GM19452 (cell line): ENCODE measurements around the gene GNG7.
"Not testable (repeated sequence)": the region's sequence is repeated elsewhere in the genome, so short reads cannot be mapped to it uniquely, and the experiment has no call there.

Experiments used
- ATAC-seq: cut with Tn5 transposase; IDR thresholded peaks from one replicate; pipeline ENCODE4 v1.9.1; 2021; ENCODE audit not compliant: unreplicated experiment

The GNG7 gene

DNA sequence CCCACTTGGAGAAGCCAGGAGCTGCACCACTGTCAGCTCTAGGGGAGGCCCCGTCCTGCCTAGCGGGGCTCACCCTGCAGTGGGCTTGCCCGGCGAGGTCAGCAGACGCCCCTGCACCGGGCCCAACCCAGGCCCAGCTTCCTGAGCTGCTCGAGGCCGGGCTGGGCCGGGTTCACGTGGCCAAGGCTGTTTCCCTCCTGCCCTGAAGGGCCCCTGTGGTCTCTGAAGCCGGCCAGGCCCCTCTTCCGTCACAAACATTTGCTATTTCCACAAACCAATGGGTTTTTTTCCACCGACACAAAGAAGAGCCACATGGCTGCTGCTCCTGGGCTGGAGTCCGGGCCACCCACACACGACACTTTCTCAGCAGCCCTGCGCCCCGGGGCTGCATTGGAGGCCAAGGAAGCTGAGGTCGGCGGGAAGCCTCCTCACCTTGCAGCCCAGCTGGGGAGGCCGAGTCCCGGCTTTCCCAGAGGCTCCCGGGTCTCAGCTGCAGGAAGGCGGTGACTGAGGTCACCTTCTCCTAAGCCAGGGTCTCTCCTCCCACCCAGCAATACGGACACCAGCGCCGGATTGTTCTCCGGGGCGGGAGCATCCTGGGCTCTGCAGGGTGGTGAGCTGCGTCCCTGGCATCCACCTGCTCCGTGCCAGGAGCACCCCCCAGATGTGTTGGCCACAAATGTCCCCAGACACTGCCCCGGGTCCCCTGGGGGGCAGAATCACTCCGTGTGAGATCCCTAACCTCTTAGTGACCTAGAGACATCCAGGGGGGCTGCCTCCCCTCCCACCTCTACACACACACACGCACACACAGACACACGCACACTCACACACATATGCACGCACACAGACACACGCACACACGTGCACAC lies 146.0 kb downstream of the GNG7 start:
- ATAC-seq = no peak

DNA sequence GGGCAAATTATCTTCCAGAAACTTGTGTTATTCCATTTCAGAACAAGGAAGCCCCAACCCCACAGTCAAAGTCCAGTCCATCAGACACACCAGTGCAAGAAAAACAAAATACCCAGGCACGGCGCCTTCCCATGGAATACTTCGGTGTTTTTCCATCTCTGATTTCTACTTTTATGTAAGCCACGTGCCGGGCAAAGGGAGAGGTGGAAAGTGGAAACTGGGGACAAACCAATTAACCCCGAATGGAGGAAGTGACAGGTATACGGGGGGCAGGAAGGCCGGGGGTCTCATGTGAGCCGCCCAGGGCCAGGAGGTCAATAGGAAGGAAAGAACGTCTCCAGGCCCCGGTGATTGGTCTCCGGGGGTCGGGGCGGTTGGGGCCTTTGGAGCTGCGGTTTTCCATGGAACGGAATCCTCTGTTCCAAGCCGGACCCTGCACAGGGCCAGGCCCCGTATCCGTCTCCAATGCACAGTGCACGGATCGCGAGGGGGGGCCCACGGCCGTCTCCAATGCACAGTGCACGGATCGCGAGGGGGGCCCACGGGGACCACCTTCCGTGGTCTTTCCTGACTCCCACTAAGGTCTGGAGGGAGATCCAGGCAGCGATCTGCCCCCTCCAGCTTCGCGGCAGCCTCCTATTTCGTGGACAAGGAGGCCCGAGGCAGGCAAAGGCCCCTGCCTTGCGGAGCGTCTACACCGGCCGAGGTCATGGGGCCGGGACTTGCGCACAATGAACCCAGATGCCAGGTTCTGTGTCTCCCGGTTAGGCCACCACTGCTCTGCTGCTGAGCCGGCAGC lies 146.9 kb downstream of the GNG7 start:
- ATAC-seq = no peak

DNA sequence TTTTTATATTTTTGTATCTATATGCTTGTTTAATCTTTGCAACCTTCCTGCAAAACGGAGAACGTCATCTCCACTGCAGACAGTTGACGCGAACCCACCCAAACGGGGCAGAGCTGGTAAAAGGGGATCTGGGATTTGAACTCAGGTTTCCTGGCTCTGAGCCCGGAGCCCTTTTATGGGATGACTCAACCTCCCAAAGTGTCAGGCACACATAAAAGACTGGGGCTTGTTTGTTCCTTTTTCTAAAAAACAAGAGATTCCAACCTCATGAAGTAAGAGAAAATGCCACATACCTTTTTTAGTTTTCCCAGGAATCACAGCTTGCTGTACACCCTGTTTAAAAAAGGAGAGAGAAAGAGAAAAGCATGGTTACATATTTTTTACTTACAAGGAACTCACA lies 147.6 kb downstream of the GNG7 start:
- ATAC-seq = no peak

DNA sequence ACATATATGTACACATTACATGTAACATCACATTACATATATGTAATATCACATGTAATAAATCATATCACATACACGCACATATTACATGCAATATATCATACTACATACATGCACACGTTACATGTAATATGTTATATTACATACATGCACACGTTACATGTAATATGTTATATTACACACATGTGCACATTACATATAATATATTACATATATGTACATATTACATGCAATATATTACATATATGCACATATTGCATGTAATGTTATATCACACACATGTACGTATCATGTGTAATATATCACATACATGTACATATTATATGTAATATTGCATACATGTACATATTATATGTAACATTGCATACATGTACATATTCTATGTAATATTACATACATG lies 149.0 kb downstream of the GNG7 start:
- ATAC-seq = no peak

DNA sequence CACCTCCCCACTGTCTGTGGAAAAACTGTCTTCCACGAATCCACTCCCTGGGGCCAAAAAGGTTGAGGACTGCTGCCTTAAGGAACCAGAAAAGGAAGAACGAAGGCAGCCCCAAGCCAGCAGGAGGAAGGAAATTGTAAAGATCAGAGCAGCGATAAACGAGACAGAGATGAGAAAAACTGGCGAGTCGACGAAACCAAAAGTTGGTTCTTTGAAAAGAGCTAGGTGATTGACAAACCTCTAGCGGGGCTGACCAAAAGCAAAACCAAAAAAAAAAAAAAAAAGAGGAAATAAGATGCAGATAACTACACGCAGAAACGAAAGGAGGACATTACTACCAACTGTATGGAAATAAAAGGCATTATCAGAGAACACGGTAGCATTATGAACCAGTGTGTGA lies 149.6 kb downstream of the GNG7 start:
- ATAC-seq = peak; percentile 71

DNA sequence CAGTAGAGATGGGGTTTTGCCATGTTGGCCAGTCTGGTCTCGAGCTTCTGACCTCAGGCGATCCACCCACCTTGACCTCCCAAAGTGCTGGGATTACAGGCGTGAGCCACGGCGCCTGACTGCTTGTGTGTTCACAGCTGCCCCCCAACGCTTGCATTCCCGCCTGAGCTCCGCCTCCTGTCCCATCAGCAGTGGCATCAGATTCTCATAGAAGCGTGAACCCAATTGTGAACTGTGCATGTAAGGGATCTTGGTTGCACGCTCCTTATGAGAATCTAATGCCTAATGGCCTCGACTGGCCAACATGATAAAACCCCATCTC lies 150.7 kb downstream of the GNG7 start:
- no peak for ATAC-seq

DNA sequence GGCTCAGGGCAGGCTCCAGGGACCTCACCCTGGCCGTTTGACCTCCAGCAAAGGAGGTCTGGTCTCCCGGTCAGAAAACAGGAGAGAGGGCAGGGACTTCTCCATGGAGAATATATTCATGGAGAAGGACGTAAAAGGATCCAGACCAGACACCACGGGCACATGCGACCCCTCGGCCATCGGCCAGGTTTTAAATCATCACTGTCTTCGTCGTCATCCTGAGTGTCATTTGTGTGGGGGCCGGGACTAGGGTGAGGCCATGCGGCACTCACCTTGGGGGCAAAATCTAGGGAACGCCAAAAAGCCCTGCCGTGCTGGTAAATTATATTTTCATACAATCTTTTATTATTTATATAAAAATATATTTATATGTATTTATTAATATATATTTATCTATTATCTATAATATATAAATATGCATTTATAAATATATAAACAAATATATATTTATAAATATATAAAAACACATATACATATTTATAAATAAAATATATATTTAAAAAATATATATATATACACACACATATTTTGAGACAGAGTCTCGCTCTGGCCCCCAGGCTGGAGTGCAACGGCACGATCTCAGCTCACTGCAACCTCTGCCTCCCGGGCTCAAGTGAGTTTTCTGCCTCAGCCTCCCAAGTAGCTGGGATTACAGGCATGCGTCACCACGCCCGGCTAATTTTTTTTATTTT lies 151.2 kb downstream of the GNG7 start:
- ATAC-seq = no peak

DNA sequence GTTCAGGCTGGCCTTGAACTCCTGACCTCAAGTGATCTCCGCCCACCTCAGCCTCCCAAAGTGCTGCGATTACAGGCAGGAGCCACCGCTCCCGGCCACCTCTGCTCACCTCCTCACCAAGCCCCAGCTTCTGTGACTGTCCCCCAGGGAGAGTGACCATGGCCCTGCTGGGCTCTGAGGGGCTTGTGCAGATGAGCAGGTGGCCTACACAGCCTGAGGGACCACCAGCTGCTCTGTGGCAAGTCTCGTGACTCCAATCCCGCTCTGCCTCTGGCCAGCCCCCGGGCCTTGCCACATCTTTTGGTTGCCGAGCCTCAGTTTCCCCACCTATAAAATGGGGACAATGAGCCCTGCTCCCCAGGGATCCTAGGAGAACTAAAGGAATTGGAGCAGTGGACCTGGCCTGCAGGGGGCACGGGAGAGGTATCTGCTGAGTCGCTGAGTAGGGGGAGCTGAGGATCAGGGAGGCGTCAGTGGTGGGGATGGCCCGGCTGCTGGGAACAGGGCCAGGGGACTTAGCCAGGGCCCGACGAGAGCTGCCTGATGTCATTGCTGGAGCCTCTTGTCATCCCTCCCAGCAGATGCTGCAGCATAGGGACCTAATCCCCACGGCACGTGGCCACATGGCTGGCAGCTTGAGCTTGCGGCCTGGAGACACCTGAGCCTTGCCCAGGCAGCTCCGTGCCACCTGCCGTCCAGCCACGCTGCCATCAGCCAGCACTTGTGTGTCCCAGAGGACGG lies 151.9 kb downstream of the GNG7 start:
- ATAC-seq = no peak

DNA sequence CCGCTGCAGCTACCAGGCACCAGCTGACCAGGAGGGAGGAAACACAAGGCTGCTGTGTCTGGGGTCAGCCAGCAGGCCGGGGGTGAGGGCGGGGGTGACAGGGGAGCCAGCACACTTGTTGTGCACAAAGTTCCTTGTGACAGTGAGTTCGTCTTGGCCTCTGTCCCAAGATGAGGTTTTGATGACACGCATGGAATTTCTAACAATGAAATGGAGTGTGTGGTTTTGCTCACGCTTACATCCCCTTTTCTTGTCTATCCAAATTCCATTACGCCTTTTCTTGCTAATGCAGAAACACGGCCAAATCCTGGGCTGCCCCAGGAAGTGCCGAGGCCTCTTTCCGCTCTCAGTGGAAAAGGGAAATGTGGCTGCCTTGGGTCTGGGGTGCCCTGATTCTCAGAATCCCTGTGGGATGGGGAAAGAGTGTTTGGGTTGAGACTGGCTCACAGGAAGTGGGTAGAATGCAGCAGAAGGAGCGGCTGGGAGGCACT lies 152.7 kb downstream of the GNG7 start:
- no peak for ATAC-seq

DNA sequence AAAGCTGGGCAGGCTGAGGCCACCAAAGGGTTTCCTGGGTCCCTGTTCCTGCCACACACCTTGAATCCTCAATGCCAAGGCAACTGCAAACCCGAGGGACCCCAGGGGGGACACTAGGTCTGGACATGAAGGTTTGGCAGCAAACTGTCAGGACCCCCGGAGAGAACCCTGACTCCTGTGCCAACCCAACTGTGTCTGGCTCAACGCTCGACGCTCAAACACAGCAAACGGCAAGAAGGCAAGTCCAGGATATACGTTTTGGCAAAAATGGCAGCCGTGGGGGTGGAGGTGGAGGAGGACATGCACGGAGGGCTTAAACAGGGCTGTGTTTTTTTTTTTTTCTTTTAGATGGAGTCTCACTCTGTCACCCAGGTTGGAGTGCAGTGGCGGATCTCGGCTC lies 153.5 kb downstream of the GNG7 start:
- no peak for ATAC-seq

DNA sequence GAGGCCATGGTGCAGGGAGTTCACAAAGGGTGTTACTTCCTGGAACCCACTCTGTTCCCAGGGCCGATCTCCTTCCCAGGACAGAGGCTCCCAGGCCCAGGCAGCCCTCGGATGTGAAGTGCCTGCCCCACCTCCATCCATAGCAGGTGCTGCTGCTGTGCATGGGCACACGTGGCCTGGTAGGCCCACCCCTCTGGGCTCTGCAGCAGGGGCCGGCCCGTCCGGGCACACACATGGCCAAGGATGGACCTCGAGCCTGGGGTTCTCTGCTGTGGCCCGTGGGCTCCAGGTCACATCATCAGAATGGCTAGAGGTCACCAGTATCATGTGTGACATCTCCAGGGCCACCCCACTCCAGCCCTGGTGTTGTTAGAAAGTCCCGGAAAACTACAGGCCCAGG lies 154.8 kb downstream of the GNG7 start:
- ATAC-seq = no peak

DNA sequence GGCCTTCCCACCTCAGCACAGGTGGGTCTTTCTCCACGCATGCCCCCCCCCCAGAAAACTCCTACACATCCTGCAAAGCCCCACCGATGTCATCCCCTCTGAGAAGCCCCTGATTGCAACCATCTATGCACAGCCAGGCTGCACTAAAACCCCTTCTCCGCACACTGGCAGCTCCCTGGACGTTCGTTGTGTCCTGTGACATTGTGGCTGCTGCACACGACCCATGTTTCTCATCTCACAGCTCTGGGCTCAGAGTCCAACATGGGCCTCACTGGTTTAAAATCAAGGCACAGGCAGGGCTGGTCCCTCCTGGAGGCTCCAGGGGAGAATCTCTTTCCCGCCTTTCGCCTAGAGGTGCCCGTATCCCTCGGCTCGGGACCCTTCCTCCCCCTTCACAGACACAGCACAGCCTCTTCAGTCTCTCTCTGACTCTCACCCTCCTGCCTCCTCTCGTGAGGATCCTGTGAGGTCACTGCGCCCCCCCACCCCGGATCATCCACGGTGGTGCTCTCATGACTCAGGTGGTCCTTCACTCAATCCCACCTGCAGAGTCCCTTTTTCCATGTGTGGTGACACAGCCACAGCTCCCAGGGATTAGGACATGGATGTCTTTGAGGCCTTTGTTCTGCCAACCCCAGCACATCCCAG lies 155.3 kb downstream of the GNG7 start:
- no peak for ATAC-seq

DNA sequence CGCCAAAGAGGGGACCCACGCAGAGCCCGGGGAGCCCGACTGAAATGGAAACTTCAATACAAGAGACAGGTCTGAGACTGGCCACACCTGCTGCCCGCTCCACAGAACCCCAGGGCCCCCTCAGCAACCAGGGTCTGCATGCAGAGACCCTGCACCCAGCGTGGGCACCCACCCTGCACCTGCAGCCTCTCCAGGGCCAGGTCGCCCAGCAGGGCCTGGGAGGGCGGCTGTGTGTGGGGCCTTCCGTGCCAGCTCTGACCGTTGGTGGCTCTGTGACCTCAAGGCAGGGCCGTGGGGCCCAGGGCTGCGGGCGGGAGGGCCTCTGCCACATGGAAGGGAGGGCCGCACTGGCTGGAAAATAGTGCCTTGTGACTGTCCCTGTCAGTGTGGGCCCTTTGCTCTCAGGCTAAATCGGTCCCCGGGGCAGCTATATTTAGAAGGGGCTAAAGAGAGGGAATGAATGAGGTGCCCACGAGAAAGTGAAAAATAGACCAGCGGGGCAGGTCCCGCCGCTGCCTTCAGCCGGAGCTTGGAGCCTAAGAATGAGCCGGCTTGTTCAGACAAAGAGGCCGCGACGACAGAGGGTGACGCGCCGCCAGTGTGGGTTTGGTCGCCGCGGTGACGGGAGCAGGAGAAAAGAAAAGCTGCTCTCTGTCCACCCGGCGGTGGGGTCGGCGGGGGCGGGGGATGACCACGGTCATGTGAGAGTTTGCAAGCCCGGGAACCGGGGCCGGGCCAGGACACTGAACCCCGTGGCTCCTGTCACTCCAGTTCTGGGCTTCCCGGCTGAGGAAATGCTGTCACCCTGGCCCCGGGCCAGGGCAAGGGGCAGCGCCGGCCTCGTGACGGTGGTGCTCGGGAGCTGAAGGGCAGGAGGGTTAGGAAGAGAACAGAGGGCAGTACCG lies 156.1 kb downstream of the GNG7 start:
- ATAC-seq = no peak

DNA sequence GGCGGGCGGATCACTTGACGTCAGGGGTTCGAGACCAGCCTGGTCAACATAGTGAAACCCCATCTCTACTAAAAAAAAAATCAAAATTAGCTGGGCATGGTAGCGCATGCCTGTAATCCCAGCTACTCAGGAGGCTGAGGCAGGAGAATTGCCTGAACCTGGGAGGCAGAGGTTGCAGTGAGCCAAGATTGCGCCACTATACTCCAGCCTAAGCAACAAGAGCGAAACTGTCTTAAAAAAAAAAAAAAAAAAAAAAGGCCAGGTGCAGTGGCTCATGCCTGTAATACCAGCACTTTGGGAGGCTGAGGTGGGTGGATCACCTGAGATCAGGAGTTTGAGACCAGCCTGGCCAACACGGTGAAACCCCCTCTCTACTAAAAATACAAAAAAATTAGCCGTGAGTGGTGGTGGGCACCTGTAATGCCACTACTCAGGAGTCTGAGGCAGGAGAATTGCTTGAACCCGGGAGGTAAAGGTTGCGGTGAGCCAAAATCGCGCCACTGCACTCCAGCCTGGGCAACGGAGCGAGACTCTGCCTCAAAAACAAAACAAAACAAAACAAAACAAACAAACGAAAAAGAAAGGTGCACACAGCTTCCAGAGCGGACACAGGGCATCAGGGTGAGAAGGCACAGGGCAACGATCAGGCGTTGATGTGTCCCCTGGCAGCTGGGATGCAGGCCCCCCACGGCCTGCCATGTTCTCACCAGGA lies 156.9 kb downstream of the GNG7 start:
- ATAC-seq = not testable (repeated sequence)

DNA sequence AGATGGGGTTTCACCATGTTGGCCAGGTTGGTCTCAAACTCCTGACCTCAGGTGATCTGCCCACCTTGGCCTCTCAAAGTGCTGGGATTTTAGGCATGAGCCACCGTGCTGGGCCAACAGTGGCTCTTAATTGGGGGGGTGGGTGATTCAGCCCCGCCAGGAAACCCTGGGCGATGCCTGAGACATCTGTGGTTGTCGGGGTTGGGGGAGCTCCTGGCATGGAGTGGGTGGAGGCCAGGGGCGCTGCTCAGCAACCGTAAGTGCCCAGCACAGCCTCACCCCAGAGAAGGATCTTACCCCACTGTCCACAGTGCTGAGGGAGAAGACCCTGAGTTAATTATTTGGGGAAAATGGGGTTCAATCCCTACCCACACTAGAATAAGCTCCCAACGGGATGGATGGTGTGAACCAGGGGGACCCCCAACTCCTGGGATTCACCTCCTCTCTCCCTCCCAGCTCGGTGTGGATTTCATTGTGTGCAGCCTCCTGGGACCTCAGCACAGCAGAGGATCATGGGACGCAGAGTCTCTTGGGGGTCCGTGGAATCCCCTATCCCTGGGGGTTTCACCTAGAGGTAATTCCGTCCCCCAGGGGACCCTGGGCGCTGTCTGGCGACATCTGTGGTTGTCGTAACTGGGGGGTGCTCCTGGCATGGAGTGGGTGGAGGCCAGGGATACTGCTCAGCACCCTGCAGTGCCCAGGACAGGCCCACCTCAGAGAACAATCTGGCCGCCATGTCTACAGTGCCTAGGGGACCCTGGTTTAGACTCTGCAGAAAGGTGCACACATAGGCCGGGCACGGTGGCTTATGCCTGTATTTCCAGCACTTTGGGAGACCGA lies 157.7 kb downstream of the GNG7 start:
- ATAC-seq = no peak

DNA sequence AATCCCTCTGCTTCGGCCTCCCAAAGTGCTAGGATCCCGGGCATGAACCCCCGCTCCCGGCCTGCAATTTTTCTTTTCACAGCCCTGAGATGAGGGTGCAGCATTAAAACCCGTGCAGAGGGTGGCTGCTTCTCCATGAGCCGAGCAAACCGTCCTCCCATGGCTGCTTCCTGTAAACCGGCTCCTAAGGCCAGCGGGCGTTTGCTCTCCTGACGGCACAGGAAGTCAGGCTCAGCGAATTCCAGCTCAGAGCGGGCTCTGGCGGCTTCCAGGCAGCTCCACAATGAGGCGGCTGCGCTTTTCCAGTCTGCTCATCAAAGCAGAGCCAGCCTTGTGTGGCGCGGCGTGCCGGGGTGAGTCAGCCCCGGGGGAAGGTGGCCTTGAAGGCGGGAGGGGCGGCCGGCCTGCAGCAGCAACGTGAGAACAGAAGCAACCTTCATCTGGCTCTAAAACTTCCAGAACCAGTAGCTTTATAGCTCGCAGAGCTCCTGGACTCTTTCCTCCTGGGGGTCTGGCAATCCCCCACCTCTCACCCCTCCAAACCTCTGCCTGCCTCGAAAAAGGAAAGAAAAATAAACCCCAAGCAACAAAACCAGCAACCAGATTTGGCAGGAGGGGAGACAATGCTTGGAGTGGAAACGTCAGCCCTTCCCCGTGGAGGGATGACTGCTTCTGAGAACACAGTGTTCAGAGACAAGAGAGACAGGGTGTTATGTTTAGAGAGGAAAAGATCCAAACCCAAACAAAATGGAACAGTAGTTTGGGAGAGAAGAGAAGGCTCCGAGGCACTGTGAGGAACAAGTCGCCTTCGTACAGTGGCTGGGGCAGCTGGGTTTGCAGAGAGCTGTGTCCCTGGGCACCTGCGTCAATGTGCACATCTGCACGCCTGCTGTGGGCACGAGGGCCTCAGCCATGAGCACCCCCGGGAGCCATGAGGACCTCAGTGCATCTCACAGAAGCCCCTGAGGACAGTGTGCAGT lies 158.7 kb downstream of the GNG7 start:
- no peak for ATAC-seq

DNA sequence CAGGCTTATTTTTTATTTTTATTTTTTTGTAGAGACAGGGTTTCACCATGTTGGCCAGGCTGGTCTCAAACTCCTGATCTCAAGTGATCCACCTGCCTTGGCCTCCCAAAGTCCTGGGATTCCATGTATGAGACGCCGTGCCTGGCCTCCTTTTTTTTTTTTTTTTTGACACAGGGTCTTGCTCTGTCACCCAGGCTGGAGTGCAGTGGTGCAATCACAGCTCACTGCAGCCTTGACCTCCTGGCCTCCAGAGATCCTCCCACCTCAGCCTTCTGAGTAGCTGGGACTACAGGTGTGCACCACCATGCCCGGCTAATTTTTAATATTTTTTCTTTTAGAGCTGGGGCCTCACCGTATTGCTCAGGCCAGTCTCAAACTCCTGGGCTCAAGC lies 159.4 kb downstream of the GNG7 start:
- not testable (repeated sequence) for ATAC-seq
